SK-N-SH treated with all-trans-retinoic acid at 6 μM for 48 hours (cell line): ENCODE data around the gene POLR3C.

Experiments
- ARNTL ChIP-seq: fragments of 450-650 bp; formaldehyde crosslinking; IDR thresholded peaks from 2 replicates; pipeline ENCODE4 v1.5.0; 2020; ENCODE audit warnings: low read depth, mild to moderate bottlenecking, moderate library complexity, borderline replicate concordance
- BACH2 ChIP-seq: fragments of 250-450 bp; sonication (Bioruptor Pico); IDR thresholded peaks from 2 replicates; pipeline ENCODE4 v1.9.0; 2021; ENCODE audit warnings: mild to moderate bottlenecking, borderline replicate concordance
- CREB5 ChIP-seq: fragments of 250-450 bp; sonication (Bioruptor Pico); IDR thresholded peaks from 2 replicates; pipeline ENCODE4 v1.5.1; 2020; ENCODE audit warnings: low read depth, mild to moderate bottlenecking, moderate library complexity
- GLIS3 ChIP-seq: fragments of 250-450 bp; sonication (Bioruptor Pico); IDR thresholded peaks from 2 replicates; pipeline ENCODE4 v1.5.0; 2020; ENCODE audit warnings: mild to moderate bottlenecking, moderate library complexity
- PATZ1 ChIP-seq: fragments of 250-450 bp; sonication (Bioruptor Pico); IDR thresholded peaks from 2 replicates; pipeline ENCODE4 v1.8.0; 2020; ENCODE audit warnings: mild to moderate bottlenecking, moderate library complexity, borderline replicate concordance
- POU6F1 ChIP-seq: fragments of 250-450 bp; sonication (Bioruptor Pico); IDR thresholded peaks from 2 replicates; pipeline ENCODE4 v1.8.0; 2021; ENCODE audit warnings: low read depth, mild to moderate bottlenecking, moderate library complexity, borderline replicate concordance
- PPARA ChIP-seq: fragments of 250-450 bp; sonication (Bioruptor Pico); IDR thresholded peaks from 2 replicates; pipeline ENCODE4 v1.5.0; 2020; ENCODE audit warnings: mild to moderate bottlenecking, borderline replicate concordance
- RARB ChIP-seq: fragments of 250-450 bp; sonication (Bioruptor Pico); IDR thresholded peaks from 2 replicates; pipeline ENCODE4 v1.8.0; 2021; ENCODE audit warnings: mild to moderate bottlenecking, moderate library complexity
- SNAI2 ChIP-seq: fragments of 250-450 bp; sonication (Bioruptor Pico); IDR thresholded peaks from 2 replicates; pipeline ENCODE4 v1.5.0; 2020; ENCODE audit warnings: mild to moderate bottlenecking, moderate library complexity
- ZC3H10 ChIP-seq: fragments of 250-450 bp; sonication (Bioruptor Pico); IDR thresholded peaks from 2 replicates; pipeline ENCODE4 v1.5.1; 2021; ENCODE audit warnings: mild to moderate bottlenecking, moderate library complexity
- ZFP3 ChIP-seq: fragments of 250-450 bp; sonication (Bioruptor Pico); IDR thresholded peaks from 2 replicates; pipeline ENCODE4 v1.5.0; 2020; ENCODE audit warnings: mild to moderate bottlenecking, moderate library complexity
- ZFP30 ChIP-seq: fragments of 450-650 bp; formaldehyde crosslinking; IDR thresholded peaks from 2 replicates; pipeline ENCODE4 v1.5.0; 2022; ENCODE audit warnings: mild to moderate bottlenecking, moderate library complexity
- ZNF565 ChIP-seq: fragments of 450-650 bp; formaldehyde crosslinking; conservative IDR thresholded peaks from 2 replicates; pipeline ENCODE4 v1.5.0; 2020; ENCODE audit warnings: low read depth, mild to moderate bottlenecking, moderate library complexity

GRCh38 chr1:145784409-145784808 is 39.6 kb upstream of the POLR3C start:
- no peak for TF ChIP-seq ZFP30 (CRISPR knock-in tag)
- TF ChIP-seq CREB5 (CRISPR knock-in tag): no peak
- TF ChIP-seq ZNF565 (CRISPR knock-in tag): no peak
- no peak for TF ChIP-seq PATZ1 (CRISPR knock-in tag)
- no peak for TF ChIP-seq ARNTL (CRISPR knock-in tag)
- no peak for TF ChIP-seq ZFP3
- no peak for TF ChIP-seq PPARA
- TF ChIP-seq GLIS3 (CRISPR knock-in tag): no peak
- TF ChIP-seq RARB (CRISPR knock-in tag): no peak
- no peak for TF ChIP-seq POU6F1 (CRISPR knock-in tag)
- no peak for TF ChIP-seq BACH2 (CRISPR knock-in tag)
- no peak for TF ChIP-seq ZC3H10 (CRISPR knock-in tag)
- no peak for TF ChIP-seq SNAI2 (CRISPR knock-in tag)
